GM12878 (cell line): ENCODE data around the gene PKNOX1. TPM values are rescaled to one million over a fixed set of nuclear protein-coding genes. Genes with fewer than 3 reads are reported as not detected.
"Not testable (repeated sequence)": the region's sequence is repeated elsewhere in the genome, so short reads cannot be mapped to it uniquely, and the experiment has no call there.

Source experiments
- ATAC-seq: fragments of 200-7000 bp; cut with Tn5 transposase; 3 replicates; pipeline ENCODE4 v1.9.1; 2020; ENCODE audit warnings: mild to moderate bottlenecking, moderate library complexity
- BruUV-seq: library from RNA; stranded (reverse); fragments of 400-500 nt; replicated peaks from 2 replicates; lab custom pipeline; 2021; lab: Mats Ljungman, UMichigan
- CTCF ChIA-PET: fragments of 300-600 bp; sonication (Branson Sonifier 250); formaldehyde crosslinking; extraction: SDS; loops from one replicate; lab custom pipeline; 2021; ENCODE audit warnings: inconsistent platforms; lab: Yijun Ruan, JAX
- POLR2A ChIA-PET: fragments of 350-600 bp; formaldehyde crosslinking; extraction: SDS; loops from one replicate; lab custom pipeline; 2021; ENCODE audit warnings: inconsistent platforms; lab: Charles Lee
- RAD21 ChIA-PET: fragments of 300-600 bp; sonication (Branson Sonifier 250); formaldehyde crosslinking; loops from one replicate; lab custom pipeline; 2023; ENCODE audit warnings: antibody characterized with exemption; ENCODE audit not compliant: unreplicated experiment; lab: Charles Lee
- SMC1A ChIA-PET: fragments of 300-600 bp; sonication (Branson Sonifier 250); formaldehyde crosslinking; loops from one replicate; lab custom pipeline; 2023; ENCODE audit not compliant: unreplicated experiment, uncharacterized antibody; lab: Charles Lee
- DNase-seq: peaks from one replicate; pipeline ENCODE4 v3.0.0-alpha.2; 2011; ENCODE audit warnings: low read depth, low spot score
- FAIRE-seq: peaks from 3 replicates; lab custom pipeline; 2011; peaks lifted over from hg19 to GRCh38; lab: Jason Lieb, UNC
- H2AFZ ChIP-seq: 2 replicates; pipeline ENCODE4 v1.6.0; 2011; ENCODE audit warnings: low read depth, low read length, control low read depth; ENCODE audit not compliant: control insufficient read depth
- H3K27ac ChIP-seq: 2 replicates; pipeline ENCODE4 v1.5.1; 2011; ENCODE audit warnings: control low read depth; ENCODE audit not compliant: control insufficient read depth, insufficient read depth
- H3K27me3 ChIP-seq, 2 experiments: replicated peaks in 1 of 2; 2 replicates each; pipeline versions ENCODE4 v1.6.0 to v1.6.1; 2011; ENCODE audit warnings: low read length in 1 of 2; ENCODE audit not compliant: control insufficient read depth in 2 of 2, insufficient read depth in 2 of 2
- H3K36me3 ChIP-seq, 2 experiments: 2 replicates each; pipeline ENCODE4 v1.5.1; 2011; ENCODE audit warnings: low read length in 1 of 2; ENCODE audit not compliant: control insufficient read depth in 2 of 2, insufficient read depth in 2 of 2
- H3K4me1 ChIP-seq: 2 replicates; pipeline ENCODE4 v1.6.1; 2011; ENCODE audit warnings: mild to moderate bottlenecking, low read length, moderate library complexity, mixed read lengths; ENCODE audit not compliant: control insufficient read depth, insufficient read depth
- H3K4me2 ChIP-seq: 2 replicates; pipeline ENCODE4 v1.6.0; 2011; ENCODE audit warnings: control low read depth; ENCODE audit not compliant: control insufficient read depth, insufficient read depth
- H3K4me3 ChIP-seq: fragments of 200-600 bp; sonication (generic); 2 replicates; pipeline ENCODE4 v1.5.1; 2016
- H3K79me2 ChIP-seq: 2 replicates; pipeline ENCODE4 v1.6.0; 2011; ENCODE audit warnings: low read length; ENCODE audit not compliant: control insufficient read depth, insufficient read depth
- H3K9ac ChIP-seq: 2 replicates; pipeline ENCODE4 v1.8.0; 2011; ENCODE audit warnings: low read length, control low read depth, mixed read lengths; ENCODE audit not compliant: control insufficient read depth, insufficient read depth
- H3K9me3 ChIP-seq: replicated peaks from 3 replicates; pipeline ENCODE4 v1.5.1; 2011; ENCODE audit warnings: mild to moderate bottlenecking, low read length; ENCODE audit not compliant: control insufficient read depth, insufficient read depth
- H4K20me1 ChIP-seq: 2 replicates; pipeline ENCODE4 v1.6.0; 2011; ENCODE audit not compliant: control insufficient read depth, insufficient read depth
- MYB ChIP-seq: fragments of 150-350 bp; IDR thresholded peaks from 2 replicates; pipeline ENCODE4 v1.6.1; 2014; ENCODE audit warnings: mild to moderate bottlenecking, low read depth, low read length, borderline replicate concordance
- WGBS: methylation state at CpG from one replicate; pipeline ENCODE4 v1.1.6; 2016; ENCODE audit warnings: low lambda C conversion rate; ENCODE audit not compliant: insufficient replicate concordance, insufficient coverage; ENCODE audit errors: missing lambda C conversion rate; 5-methylcytosine and 5-hydroxymethylcytosine counted together
- in situ Hi-C: fragments of 300-500 bp; cut with MboI; formaldehyde crosslinking; loops from 9 replicates; pipeline ENCODE4 v1.14.3; 2018; ENCODE audit warnings: mixed read lengths
- intact Hi-C: fragments of 100-400 bp; cut with micrococcal nuclease; formaldehyde crosslinking; loops from one replicate; pipeline ENCODE4 v1.14.2; 2022; ENCODE audit not compliant: unreplicated experiment
- polyA plus RNA-seq, 11 experiments: library from polyadenylated mRNA; depleted of rRNA in 4 of 11; unstranded in 6 of 11; stranded (reverse) in 5 of 11; fragments of >200 nt; fragmentation: Nextera tagmentation in 4 of 11; fragmentation: Illumina TruSeq in 1 of 11; extraction: Ambion mirVana in 4 of 11; extraction: Trizol in 1 of 11; gene quantifications; 1 replicate in 1 of 11; 2 replicates in 10 of 11; pipeline versions ENCODE4 v1.2.1 to v1.2.3, GENCODE V29; 2011 to 2016; ENCODE audit warnings: inconsistent platforms in 2 of 11, missing spikeins in 2 of 11, low read depth in 1 of 11
- total RNA-seq, 4 experiments: library from RNA; depleted of rRNA in 3 of 4; stranded (reverse); fragments of >200 nt in 3 of 4; fragmentation: Illumina TruSeq in 1 of 4; extraction: Trizol in 1 of 4; gene quantifications; 2 replicates each; pipeline versions ENCODE4 v1.2.1 to v1.2.3, GENCODE V29; 2013 to 2021
- TF ChIP-seq, protein P1 (sequence below): fragments of 450-650 bp; IDR thresholded peaks from 2 replicates; pipeline ENCODE4 v1.6.1; 2014; ENCODE audit warnings: mild to moderate bottlenecking
- TF ChIP-seq, protein P2 (sequence below): IDR thresholded peaks from 2 replicates; pipeline ENCODE4 v1.6.1; 2012; ENCODE audit warnings: improper control_type of control experiment, low read depth, low read length; ENCODE audit not compliant: insufficient replicate concordance
- TF ChIP-seq, protein P3 (sequence below): IDR thresholded peaks from 2 replicates; pipeline ENCODE4 v1.6.1; 2012; ENCODE audit warnings: low read length, inconsistent platforms

PKNOX1 gene
- total and polyA plus RNA-seq, 10 of the 15 experiments (the other 5 are each of a cell fraction or from before 2014, with no cell fraction given) = 6.9 to 23.7 (median 13.2) TPM

DNA sequence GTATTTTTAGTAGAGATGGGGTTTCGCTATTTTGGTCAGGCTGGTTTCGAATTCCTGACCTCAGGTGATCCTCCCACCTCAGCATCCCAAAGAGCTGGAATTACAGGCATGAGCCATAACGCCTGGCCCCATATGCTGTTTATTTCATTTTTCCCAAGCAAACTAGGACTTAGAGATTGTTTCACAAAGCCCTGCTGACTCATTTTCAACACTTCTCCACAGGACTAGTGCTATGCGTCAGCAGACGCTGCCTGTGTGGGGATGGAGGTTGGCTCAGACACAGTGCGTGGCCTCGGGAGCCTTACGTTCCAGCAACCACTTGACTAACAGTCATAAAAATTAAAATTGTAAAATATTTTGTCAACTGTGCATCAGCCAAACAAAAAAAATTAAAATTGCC is 22.7 kb downstream of the PKNOX1 start:
- TF ChIP-seq, protein P1, sequence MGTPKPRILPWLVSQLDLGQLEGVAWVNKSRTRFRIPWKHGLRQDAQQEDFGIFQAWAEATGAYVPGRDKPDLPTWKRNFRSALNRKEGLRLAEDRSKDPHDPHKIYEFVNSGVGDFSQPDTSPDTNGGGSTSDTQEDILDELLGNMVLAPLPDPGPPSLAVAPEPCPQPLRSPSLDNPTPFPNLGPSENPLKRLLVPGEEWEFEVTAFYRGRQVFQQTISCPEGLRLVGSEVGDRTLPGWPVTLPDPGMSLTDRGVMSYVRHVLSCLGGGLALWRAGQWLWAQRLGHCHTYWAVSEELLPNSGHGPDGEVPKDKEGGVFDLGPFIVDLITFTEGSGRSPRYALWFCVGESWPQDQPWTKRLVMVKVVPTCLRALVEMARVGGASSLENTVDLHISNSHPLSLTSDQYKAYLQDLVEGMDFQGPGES = no peak
- TF ChIP-seq, protein P2, sequence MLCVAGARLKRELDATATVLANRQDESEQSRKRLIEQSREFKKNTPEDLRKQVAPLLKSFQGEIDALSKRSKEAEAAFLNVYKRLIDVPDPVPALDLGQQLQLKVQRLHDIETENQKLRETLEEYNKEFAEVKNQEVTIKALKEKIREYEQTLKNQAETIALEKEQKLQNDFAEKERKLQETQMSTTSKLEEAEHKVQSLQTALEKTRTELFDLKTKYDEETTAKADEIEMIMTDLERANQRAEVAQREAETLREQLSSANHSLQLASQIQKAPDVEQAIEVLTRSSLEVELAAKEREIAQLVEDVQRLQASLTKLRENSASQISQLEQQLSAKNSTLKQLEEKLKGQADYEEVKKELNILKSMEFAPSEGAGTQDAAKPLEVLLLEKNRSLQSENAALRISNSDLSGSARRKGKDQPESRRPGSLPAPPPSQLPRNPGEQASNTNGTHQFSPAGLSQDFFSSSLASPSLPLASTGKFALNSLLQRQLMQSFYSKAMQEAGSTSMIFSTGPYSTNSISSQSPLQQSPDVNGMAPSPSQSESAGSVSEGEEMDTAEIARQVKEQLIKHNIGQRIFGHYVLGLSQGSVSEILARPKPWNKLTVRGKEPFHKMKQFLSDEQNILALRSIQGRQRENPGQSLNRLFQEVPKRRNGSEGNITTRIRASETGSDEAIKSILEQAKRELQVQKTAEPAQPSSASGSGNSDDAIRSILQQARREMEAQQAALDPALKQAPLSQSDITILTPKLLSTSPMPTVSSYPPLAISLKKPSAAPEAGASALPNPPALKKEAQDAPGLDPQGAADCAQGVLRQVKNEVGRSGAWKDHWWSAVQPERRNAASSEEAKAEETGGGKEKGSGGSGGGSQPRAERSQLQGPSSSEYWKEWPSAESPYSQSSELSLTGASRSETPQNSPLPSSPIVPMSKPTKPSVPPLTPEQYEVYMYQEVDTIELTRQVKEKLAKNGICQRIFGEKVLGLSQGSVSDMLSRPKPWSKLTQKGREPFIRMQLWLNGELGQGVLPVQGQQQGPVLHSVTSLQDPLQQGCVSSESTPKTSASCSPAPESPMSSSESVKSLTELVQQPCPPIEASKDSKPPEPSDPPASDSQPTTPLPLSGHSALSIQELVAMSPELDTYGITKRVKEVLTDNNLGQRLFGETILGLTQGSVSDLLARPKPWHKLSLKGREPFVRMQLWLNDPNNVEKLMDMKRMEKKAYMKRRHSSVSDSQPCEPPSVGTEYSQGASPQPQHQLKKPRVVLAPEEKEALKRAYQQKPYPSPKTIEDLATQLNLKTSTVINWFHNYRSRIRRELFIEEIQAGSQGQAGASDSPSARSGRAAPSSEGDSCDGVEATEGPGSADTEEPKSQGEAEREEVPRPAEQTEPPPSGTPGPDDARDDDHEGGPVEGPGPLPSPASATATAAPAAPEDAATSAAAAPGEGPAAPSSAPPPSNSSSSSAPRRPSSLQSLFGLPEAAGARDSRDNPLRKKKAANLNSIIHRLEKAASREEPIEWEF = no peak
- TF ChIP-seq, protein P3, sequence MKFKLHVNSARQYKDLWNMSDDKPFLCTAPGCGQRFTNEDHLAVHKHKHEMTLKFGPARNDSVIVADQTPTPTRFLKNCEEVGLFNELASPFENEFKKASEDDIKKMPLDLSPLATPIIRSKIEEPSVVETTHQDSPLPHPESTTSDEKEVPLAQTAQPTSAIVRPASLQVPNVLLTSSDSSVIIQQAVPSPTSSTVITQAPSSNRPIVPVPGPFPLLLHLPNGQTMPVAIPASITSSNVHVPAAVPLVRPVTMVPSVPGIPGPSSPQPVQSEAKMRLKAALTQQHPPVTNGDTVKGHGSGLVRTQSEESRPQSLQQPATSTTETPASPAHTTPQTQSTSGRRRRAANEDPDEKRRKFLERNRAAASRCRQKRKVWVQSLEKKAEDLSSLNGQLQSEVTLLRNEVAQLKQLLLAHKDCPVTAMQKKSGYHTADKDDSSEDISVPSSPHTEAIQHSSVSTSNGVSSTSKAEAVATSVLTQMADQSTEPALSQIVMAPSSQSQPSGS = no peak
- TF ChIP-seq MYB = no peak
- ChIA-PET SMC1A (no interaction called here), POLR2A (no interaction called here), CTCF (no interaction called here), RAD21 (no interaction called here)
- no peak overlapping the region for H3K27ac ChIP-seq
- H3K4me2 ChIP-seq = no peak overlapping the region
- FAIRE-seq (no peak), ATAC-seq (no peak), DNase-seq (no peak)
- peaks cover 2% of the 10 kb centered on the region; the same call in 1 of the 3 replicates for H3K9me3 ChIP-seq
- H4K20me1 ChIP-seq = no peaks in the 10 kb centered on the region
- in situ Hi-C loops = no loop called here
- H3K36me3 ChIP-seq = peaks cover 1 to 2% of the 10 kb centered on the region in 2 experiments; a peak in 3 of 4 replicates
- no peak overlapping the region for H2AFZ ChIP-seq
- intact Hi-C loops = no loop called here
- H3K79me2 ChIP-seq = no peaks in the 10 kb centered on the region
- H3K4me3 ChIP-seq = no peak overlapping the region
- BruUV-seq = no TSS peak
- no peaks in the 10 kb centered on the region for H3K27me3 ChIP-seq
- H3K4me1 ChIP-seq = no peaks in the 10 kb centered on the region
- H3K9ac ChIP-seq = no peak overlapping the region
- WGBS = 66% methylated on average over 8 of the region's 8 CpGs

DNA sequence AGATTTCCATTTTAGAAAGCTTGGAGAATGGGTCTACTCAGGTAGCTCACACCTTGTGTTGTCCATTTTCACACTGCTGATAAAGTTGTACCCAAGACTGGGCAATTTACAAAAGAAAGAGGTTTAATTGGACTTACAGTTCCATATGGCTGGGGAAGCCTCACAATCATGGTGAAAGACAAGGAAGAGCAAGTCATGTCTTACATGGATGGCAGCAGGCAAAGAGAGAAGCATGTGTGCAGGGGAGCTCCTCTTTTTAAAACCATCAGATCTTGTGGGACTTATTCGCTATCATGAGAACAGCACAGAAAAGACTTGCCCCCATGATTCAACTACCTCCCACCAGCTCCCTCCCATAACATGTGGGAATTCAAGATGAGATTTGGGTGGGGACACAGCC is 23.6 kb downstream of the PKNOX1 start:
- H3K4me3 ChIP-seq, H3K9me3 ChIP-seq, ATAC-seq, H3K4me2 ChIP-seq, H3K36me3 ChIP-seq, H4K20me1 ChIP-seq, RAD21 ChIA-PET, H3K27ac ChIP-seq, H3K4me1 ChIP-seq, H3K79me2 ChIP-seq, H3K27me3 ChIP-seq, intact Hi-C loops, FAIRE-seq, H2AFZ ChIP-seq, DNase-seq, CTCF ChIA-PET, in situ Hi-C loops, BruUV-seq, H3K9ac ChIP-seq: not testable (repeated sequence)
- SMC1A ChIA-PET = interaction anchor here (1.3 kb wide), 1 partner anchor 8 kb away, joined by 3 read pairs; no protein-coding TSS in a partner anchor
- POLR2A ChIA-PET = interaction anchor here (0.6 kb wide), 1 partner anchor 590 kb away, joined by 7 read pairs; no protein-coding TSS in a partner anchor
- WGBS = 100% methylated on average over 1 of the region's 1 CpG
